Measurements from ENCODE around the gene C13orf46. TPM values are rescaled to one million over a fixed set of nuclear protein-coding genes. Genes with fewer than 3 reads are reported as not detected.
"Not testable (repeated sequence)": the region's sequence is repeated elsewhere in the genome, so short reads cannot be mapped to it uniquely, and the experiment has no call there.

Gene C13orf46
- total RNA-seq, result 1 to 10 TPM; 1.5 to 1.8 TPM

DNA sequence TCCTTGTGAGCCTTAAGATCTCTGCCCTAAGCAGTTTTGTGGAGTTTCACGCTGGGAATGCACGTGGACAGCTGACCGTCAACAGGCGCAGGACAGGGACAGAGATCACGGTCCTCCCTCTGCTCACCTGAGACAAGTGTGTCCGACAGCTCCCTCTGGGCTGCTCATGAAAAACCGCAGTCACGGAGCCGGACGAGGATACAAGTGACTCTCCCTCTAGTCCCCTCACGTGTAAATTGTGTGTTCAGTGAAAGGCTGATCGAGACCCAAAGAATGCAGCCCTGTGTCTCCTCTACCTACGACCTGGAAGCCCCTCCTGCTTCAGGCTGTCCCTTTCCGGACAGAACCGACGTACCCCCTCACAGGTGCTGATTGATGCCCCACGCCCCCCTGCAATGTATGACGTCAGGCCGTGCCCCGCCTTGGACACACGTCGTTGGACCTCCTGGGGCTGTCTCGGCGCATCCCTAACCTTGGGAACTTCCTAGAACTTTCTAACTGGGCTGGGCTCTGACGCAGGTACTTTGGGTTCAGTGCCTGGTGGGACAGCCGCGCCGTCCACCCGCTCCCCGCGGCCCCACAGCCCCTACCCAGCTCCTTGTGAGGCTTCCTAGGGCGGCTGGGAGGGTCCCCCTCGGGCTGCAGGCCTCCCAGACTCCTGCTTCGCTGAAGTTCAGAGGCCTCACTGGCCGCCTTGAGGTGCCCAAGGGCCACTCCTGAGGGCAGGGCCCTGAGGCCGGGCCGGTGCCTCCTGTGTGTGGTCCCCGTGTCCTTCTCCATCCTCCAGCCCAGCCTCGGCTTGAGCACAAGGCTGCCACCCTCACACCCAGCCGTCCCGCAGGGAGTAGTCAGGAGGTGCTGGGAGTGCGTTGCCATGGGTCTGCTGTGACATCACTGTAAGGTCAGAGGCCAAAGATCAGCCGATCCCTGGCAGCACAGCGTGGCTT is at the start of gene C13orf46:
C13orf46 (minus strand) TSS at position 859 of the 947 bp plus-strand sequence; CDS start at position 780, 79 bp downstream.
- Mint-ChIP-seq H3K27me3 (no peaks in the 10 kb centered on the region), H3K4me1 (ENCODE audit: low read depth) (no peaks in the 10 kb centered on the region), H3K36me3 (peaks cover 17% of the 10 kb centered on the region), H3K9me3 (no peaks in the 10 kb centered on the region), H3K27ac (no peak within 1 kb of the TSS), H3K4me3 (no peak within 1 kb of the TSS)
- intact Hi-C loops (cut with micrococcal nuclease), result no loop called here
- no peak for DNase-seq
- CTCF ChIA-PET, result no interaction called here
- POLR2A ChIA-PET, result no interaction called here

DNA sequence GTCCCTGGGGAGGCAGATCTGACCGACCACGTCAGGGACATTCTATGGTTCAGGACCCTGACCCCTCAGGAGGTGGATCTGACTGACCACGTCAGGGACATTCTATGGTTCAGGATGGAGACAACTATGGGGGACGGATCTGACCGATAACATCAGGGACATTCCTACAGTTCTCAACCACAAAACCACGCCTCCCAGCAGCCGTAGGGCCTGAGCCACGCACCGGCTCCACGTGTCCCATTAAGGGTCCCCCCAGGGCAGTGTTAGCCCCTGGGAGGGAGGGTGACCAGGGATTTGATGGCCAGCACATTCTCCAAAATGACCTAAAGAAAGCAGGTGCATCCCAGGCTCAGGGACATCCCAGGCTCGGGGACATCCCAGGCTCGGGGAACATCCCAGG is 49.0 kb upstream of the C13orf46 start:
- Mint-ChIP-seq H3K27me3 (no peaks in the 10 kb centered on the region), H3K4me3 (no peak overlapping the region), H3K4me1 (ENCODE audit: low read depth) (no peaks in the 10 kb centered on the region), H3K27ac (peak overlapping the region; percentile 49), H3K36me3 (peaks cover 43% of the 10 kb centered on the region), H3K9me3 (no peaks in the 10 kb centered on the region)
- intact Hi-C loops (cut with micrococcal nuclease), result no loop called here
- DNase-seq, result no peak
- POLR2A ChIA-PET, result no interaction called here
- CTCF ChIA-PET, result no interaction called here

DNA sequence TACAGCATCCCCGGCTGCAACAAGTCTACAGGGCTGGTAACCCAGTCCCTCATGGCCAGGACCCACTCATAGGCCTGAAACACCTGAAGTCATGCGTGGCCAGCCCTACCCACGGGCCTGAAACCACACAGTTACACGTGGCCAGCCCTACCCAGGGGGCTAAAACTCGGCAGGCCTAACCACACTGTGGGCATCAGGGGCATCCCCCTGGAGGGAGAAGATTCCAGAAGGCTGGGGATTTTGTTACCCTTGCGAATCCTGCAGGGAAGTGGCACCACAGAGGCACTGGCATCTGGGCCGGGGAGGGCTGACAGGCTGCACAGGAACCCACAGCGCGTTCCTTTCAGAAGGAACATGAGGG is 48.4 kb upstream of the C13orf46 start:
- no peak overlapping the region for H3K27ac Mint-ChIP-seq
- no peaks in the 10 kb centered on the region for H3K27me3 Mint-ChIP-seq
- H3K4me1 Mint-ChIP-seq (ENCODE audit: low read depth), result no peaks in the 10 kb centered on the region
- no peak for DNase-seq
- H3K9me3 Mint-ChIP-seq, result no peaks in the 10 kb centered on the region
- H3K4me3 Mint-ChIP-seq, result no peak overlapping the region
- POLR2A ChIA-PET, result interaction anchor here (1.0 kb wide), 1 partner anchor 126 kb away, joined by 3 read pairs; no protein-coding TSS in a partner anchor
- intact Hi-C loops (cut with micrococcal nuclease), result no loop called here
- H3K36me3 Mint-ChIP-seq, result peaks cover 43% of the 10 kb centered on the region
- CTCF ChIA-PET, result no interaction called here

DNA sequence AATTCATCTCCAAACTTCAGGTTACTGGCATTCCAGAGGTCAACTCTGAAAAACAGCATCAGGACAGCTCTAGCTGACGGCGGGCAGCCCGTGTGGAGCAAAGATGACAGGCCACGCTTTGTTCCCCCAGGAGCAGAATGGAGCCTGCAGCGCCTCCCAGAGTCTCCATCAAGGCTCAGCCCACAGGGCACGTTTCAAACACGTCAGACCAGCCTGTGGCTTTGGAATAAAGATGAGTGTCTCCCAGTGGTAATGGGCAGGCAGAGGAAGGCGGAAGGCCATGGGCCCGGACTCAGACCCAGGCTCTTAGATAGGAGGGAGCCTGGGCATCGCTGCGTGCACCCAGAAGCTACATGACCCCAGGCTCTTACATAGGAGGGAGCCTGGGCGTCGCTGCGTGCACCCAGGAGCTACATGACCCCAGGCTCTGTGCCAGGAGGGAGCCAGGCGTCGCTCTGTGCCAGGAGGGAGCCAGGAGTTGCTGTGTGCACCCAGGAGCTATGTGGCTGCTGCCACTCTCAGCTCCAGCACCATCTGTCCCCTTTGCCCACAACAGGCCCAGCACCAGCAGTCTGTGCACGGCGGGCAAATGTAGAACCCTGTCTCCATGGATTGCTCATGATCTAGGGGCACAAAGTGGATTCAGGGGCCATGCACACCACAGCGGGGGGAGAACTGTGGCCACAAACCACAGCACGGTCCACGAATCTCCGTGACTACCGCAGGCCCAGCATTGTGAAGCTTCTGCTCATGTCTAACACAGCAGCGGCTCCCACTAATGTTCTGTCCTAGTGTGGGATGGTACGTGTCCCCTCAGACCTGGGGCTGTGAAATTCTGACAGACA is 47.8 kb upstream of the C13orf46 start:
- DNase-seq, result no peak
- POLR2A ChIA-PET, result interaction anchor here (1.0 kb wide), 1 partner anchor 126 kb away, joined by 3 read pairs; no protein-coding TSS in a partner anchor
- intact Hi-C loops (cut with micrococcal nuclease), result no loop called here
- no peak overlapping the region for H3K4me3 Mint-ChIP-seq
- H3K4me1 Mint-ChIP-seq (ENCODE audit: low read depth), result no peaks in the 10 kb centered on the region
- CTCF ChIA-PET, result interaction anchor here (0.8 kb wide), 1 partner anchor 116 kb away, joined by 3 read pairs; no protein-coding TSS in a partner anchor
- H3K9me3 Mint-ChIP-seq, result no peaks in the 10 kb centered on the region
- H3K36me3 Mint-ChIP-seq, result peaks cover 42% of the 10 kb centered on the region
- peak overlapping the region; percentile 18 for H3K27ac Mint-ChIP-seq
- no peaks in the 10 kb centered on the region for H3K27me3 Mint-ChIP-seq

DNA sequence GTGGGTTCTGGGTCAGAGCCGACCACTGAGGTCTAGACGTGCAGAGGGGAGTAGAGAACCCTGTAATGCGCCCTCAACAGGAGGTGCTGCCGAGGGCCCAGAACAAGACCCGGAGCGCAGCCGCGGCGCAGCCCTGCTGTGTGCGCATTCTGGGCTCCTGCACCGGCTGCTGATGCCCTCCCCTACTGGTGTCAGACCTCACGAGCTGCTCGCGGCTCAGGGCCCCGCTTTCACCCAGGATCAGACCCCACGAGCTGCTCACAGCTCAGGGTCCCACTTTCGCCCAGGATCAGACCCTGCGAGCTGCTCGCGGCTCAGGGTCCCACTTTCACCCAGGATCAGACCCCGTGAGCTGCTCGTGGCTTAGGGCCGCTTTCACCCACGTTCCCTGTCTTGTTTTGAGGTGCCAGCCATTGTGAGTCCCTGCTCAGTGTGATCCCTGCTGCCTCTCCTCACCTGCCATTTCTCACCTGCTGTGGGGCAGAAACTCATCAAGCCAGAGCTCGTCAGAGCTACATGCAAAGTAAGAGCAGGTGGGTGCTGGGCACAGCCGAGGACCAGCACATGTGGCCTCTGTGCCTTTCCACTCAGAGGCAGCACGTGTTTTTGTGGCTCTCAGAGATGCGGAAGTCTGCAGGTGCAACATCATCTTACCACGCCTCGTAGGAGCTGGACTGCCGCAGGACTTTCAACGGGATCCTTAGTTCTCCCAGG is 47.0 kb upstream of the C13orf46 start:
- H3K27ac Mint-ChIP-seq, result no peak overlapping the region
- H3K4me1 Mint-ChIP-seq (ENCODE audit: low read depth), result peaks cover 3% of the 10 kb centered on the region
- ChIA-PET POLR2A (no interaction called here), CTCF (no interaction called here)
- intact Hi-C loops (cut with micrococcal nuclease), result no loop called here
- no peak overlapping the region for H3K4me3 Mint-ChIP-seq
- no peak for DNase-seq
- peaks cover 47% of the 10 kb centered on the region for H3K36me3 Mint-ChIP-seq
- H3K27me3 Mint-ChIP-seq, result no peaks in the 10 kb centered on the region
- H3K9me3 Mint-ChIP-seq, result no peaks in the 10 kb centered on the region

DNA sequence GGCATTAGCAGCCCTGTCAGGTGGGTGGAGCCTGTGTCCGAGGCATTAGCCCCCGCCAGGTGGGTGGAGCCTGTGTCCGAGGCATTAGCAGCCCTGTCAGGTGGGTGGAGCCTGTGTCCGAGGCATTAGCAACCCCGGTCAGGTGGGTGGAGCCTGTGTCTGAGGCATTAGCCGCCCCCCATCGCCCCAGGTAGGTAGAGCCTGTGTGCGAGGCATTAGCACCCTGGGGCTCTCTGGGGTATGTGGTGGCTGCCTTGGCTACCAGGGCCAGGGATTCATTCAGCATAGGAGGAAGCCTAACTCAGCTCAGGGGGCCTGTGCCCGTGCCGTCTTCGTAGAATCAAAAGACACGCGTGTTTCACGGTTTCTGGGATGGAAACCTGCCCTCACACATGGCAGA is 46.3 kb upstream of the C13orf46 start:
- H3K27ac Mint-ChIP-seq; intact Hi-C loops (cut with micrococcal nuclease); POLR2A ChIA-PET; H3K9me3 Mint-ChIP-seq; H3K4me1 Mint-ChIP-seq (ENCODE audit: low read depth); DNase-seq; CTCF ChIA-PET; H3K4me3 Mint-ChIP-seq; H3K27me3 Mint-ChIP-seq: not testable (repeated sequence)
- H3K36me3 Mint-ChIP-seq, result peaks cover 44% of the 10 kb centered on the region

DNA sequence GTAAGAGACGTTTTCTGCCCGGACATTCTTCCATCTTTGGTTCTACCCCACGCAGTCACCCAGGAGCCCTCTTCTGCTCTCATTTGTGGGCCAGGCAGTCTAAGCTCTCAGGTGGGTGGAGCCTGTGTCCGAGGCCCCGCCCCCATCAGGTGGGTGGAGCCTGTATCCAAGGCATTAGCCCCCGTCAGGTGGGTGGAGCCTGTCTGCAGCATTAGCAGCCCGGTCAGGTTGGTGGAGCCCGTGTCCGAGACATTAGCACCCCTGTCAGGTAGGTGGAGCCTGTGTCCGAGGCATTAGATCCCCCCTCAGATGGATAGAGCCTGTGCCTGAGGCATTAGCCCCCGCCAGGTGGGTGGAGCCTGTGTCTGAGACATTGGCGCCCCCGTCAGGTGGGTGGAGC is 45.5 kb upstream of the C13orf46 start:
- no peak overlapping the region for H3K27ac Mint-ChIP-seq
- no peak overlapping the region for H3K4me3 Mint-ChIP-seq
- ChIA-PET CTCF (no interaction called here), POLR2A (no interaction called here)
- no peaks in the 10 kb centered on the region for H3K27me3 Mint-ChIP-seq
- peaks cover 3% of the 10 kb centered on the region for H3K4me1 Mint-ChIP-seq (ENCODE audit: low read depth)
- H3K36me3 Mint-ChIP-seq, result peaks cover 47% of the 10 kb centered on the region
- no peaks in the 10 kb centered on the region for H3K9me3 Mint-ChIP-seq
- intact Hi-C loops (cut with micrococcal nuclease), result no loop called here
- peak; percentile 57 for DNase-seq

DNA sequence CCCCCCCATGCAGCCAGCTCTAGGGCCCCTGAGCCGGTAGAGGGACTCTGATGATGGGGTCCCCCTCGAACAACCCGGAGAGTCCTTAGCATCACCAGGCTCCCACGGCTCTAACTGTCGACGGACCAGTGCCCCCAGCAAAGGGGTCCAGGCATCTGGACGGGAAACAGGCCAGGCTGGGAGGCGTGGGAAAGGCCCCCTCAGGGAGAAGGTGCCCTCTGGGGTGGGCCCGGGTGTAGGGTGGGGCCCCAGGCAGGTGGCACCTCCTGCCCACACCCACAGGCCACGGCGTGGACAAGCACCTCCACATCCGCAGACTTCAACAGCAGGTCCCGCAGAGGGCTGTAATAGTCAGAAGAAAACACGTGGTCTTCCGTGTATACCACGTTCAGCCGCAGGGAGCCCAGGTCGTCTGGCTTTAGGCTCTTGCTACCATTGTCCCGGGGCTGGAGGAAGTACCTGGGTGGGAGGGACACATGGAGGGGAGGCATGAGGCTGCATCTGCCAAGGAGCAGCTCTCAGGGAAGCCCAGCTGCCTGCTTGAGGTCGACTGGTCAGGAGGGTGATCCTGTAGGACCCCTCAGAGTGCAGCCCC is 44.7 kb upstream of the C13orf46 start:
- CTCF ChIA-PET, result no interaction called here
- peaks cover 3% of the 10 kb centered on the region for H3K4me1 Mint-ChIP-seq (ENCODE audit: low read depth)
- intact Hi-C loops (cut with micrococcal nuclease), result no loop called here
- H3K9me3 Mint-ChIP-seq, result no peaks in the 10 kb centered on the region
- no peaks in the 10 kb centered on the region for H3K27me3 Mint-ChIP-seq
- no peak overlapping the region for H3K4me3 Mint-ChIP-seq
- H3K36me3 Mint-ChIP-seq, result peaks cover 45% of the 10 kb centered on the region
- POLR2A ChIA-PET, result no interaction called here
- H3K27ac Mint-ChIP-seq, result no peak overlapping the region
- DNase-seq, result no peak

DNA sequence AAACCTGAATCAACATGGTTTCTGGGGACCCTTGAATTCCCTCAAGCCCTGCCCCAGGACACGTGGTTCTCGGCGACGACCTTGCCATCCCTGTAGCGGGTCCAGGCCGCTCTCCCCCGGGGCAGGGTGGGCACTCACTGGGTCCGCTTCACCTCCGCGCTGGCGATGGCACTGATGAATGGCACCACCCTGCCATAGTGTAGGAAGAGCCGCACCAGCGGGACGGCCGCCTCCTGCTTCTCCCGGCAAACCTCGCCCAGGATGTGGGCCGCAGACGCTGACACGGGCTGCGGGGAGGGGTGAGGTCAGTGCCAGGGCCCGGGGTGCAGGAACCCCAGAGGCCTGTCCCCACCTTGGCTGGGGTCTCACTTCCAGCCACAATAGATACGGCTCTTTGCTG is 44.1 kb upstream of the C13orf46 start:
- Mint-ChIP-seq H3K9me3 (no peaks in the 10 kb centered on the region), H3K27me3 (no peaks in the 10 kb centered on the region), H3K36me3 (peaks cover 45% of the 10 kb centered on the region), H3K4me1 (ENCODE audit: low read depth) (peaks cover 3% of the 10 kb centered on the region), H3K4me3 (no peak overlapping the region), H3K27ac (no peak overlapping the region)
- CTCF ChIA-PET, result no interaction called here
- intact Hi-C loops (cut with micrococcal nuclease), result no loop called here
- POLR2A ChIA-PET, result no interaction called here
- no peak for DNase-seq

DNA sequence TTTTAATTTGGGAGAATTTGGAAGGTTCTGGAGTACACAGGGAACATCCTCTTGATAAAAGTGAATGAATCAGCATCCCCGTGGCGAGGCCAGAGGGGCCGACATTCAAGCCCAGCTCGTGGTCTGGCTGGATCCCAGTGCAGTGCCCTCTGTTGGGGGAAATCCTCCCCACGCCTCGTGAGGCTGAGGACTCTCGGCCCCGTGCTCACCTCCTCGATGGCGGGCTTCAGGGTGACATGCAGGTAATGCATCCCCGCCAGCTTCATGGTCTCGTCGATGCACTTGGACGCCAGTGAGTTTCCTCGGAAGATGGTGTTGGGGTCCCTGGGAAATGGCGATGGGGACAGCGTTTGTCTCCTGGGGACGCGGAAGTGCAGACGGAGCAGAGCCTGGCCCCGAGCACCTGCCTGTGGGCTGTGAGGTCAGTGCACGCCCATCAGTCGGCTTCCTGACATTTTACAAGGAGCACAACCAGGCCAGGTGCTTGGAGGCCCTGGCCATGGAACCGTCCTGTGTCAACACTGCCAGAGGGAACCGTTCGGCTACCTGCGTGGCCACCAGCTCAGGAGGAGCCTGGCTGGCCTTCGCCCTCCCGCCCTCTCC is 43.3 kb upstream of the C13orf46 start:
- Mint-ChIP-seq H3K27ac (peak overlapping the region; percentile 85), H3K36me3 (peaks cover 44% of the 10 kb centered on the region), H3K9me3 (no peaks in the 10 kb centered on the region), H3K4me3 (no peak overlapping the region), H3K27me3 (no peaks in the 10 kb centered on the region), H3K4me1 (ENCODE audit: low read depth) (peaks cover 3% of the 10 kb centered on the region)
- POLR2A ChIA-PET, result no interaction called here
- DNase-seq, result no peak
- CTCF ChIA-PET, result no interaction called here
- intact Hi-C loops (cut with micrococcal nuclease), result no loop called here

DNA sequence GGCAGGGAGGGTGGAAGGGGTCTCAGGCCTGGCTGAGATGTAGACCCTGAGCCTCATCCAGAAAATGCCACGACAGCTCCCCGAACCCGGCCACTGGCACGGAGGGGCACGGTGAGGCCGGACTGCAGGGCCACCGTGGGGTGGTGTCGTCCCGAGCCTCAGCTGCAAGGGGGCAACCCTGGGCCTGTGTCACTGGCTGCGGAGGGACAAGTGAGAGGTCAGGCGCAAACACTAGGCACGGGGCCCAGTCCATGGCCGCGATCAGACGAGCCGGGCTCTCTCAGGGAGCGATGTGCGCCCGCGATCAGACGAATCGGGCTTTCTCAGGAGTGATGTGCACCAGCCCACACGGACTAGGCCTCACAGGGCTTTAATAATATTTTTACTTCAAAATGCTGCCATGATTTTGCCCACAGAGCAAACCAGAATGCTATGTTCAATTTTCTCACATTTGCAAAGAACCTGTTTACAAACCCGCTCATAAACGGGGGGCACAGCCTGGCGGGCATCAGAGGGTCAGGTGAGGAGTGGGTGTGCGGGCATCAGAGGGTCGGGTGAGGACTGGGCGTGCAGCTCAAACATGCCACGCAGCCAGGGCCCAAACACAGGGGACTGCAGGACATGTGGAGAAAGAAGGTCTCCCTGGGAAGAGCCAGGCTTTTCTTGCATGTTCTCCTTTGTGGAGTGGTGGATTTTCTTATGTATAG is 42.6 kb upstream of the C13orf46 start:
- Mint-ChIP-seq H3K27ac (peak overlapping the region; percentile 85), H3K4me1 (ENCODE audit: low read depth) (peaks cover 3% of the 10 kb centered on the region), H3K36me3 (peaks cover 40% of the 10 kb centered on the region), H3K27me3 (no peaks in the 10 kb centered on the region), H3K4me3 (no peak overlapping the region), H3K9me3 (no peaks in the 10 kb centered on the region)
- POLR2A ChIA-PET, result no interaction called here
- no peak for DNase-seq
- intact Hi-C loops (cut with micrococcal nuclease), result no loop called here
- CTCF ChIA-PET, result no interaction called here
